Activated CD4-positive, alpha-beta T cell treated with anti-CD3 and anti-CD28 coated beads for 1 hour (primary cell): Measurements from ENCODE around the gene HES5.

Experiments
- DNase-seq: peaks from one replicate; pipeline ENCODE4 v3.0.0-alpha.2; 2020

HES5 gene

GRCh38 chr1:2499986-2500596 lies 30.0 kb downstream of the HES5 start:
- DNase-seq = no peak

GRCh38 chr1:2499260-2499659 lies 30.8 kb downstream of the HES5 start:
- DNase-seq = no peak

- DNase-seq = no peak
Observed at GRCh38 chr1:2498648-2499047, 31.4 kb downstream of the HES5 start.

- DNase-seq = no peak
Observed at GRCh38 chr1:2497891-2498290, 32.2 kb downstream of the HES5 start.

- DNase-seq = no peak
Observed at GRCh38 chr1:2496746-2497145, 33.3 kb downstream of the HES5 start.

- DNase-seq = no peak
Observed at GRCh38 chr1:2496087-2496622, 33.9 kb downstream of the HES5 start.

GRCh38 chr1:2495546-2495945 lies 34.5 kb downstream of the HES5 start:
- no peak for DNase-seq

- no peak for DNase-seq
Observed at GRCh38 chr1:2495026-2495425, 35.0 kb downstream of the HES5 start.

GRCh38 chr1:2494323-2494693 lies 35.8 kb downstream of the HES5 start:
- DNase-seq = no peak

GRCh38 chr1:2493691-2494322 lies 36.3 kb downstream of the HES5 start:
- no peak for DNase-seq

- no peak for DNase-seq
Observed at GRCh38 chr1:2493218-2493617, 36.8 kb downstream of the HES5 start.

- no peak for DNase-seq
Observed at GRCh38 chr1:2492091-2492490, 38.0 kb downstream of the HES5 start.

- DNase-seq = no peak
Observed at GRCh38 chr1:2489615-2490014, 40.4 kb downstream of the HES5 start.

GRCh38 chr1:2488688-2489087 lies 41.4 kb downstream of the HES5 start:
- DNase-seq = no peak

GRCh38 chr1:2486558-2486957 lies 43.5 kb downstream of the HES5 start:
- DNase-seq = no peak

- no peak for DNase-seq
Observed at GRCh38 chr1:2486041-2486440, 44.0 kb downstream of the HES5 start.

GRCh38 chr1:2483970-2484369 lies 46.1 kb downstream of the HES5 start:
- no peak for DNase-seq

- no peak for DNase-seq
Observed at GRCh38 chr1:2483026-2483425, 47.0 kb downstream of the HES5 start.

- DNase-seq = no peak
Observed at GRCh38 chr1:2482588-2482987, 47.5 kb downstream of the HES5 start.

GRCh38 chr1:2481885-2482284 lies 48.2 kb downstream of the HES5 start:
- no peak for DNase-seq

- DNase-seq = no peak
Observed at GRCh38 chr1:2480986-2481364, 49.1 kb downstream of the HES5 start.

- no peak for DNase-seq
Observed at GRCh38 chr1:2480236-2480985, 49.7 kb downstream of the HES5 start.

- DNase-seq = no peak
Observed at GRCh38 chr1:2479618-2480017, 50.4 kb downstream of the HES5 start.

- DNase-seq = no peak
Observed at GRCh38 chr1:2479186-2479585, 50.9 kb downstream of the HES5 start.
